GM10266 (cell line): ENCODE results near the gene ATG2A.

ENCODE experiments used
- DNase-seq: peaks from one replicate; pipeline ENCODE4 v3.0.0; 2012; ENCODE audit errors: extremely low spot score
- TF ChIP-seq, protein P1 (sequence below): IDR thresholded peaks from 2 replicates; pipeline ENCODE4 v1.5.1; 2012; ENCODE audit warnings: mild to moderate bottlenecking, low read depth; ENCODE audit not compliant: control insufficient read depth, insufficient read depth; ENCODE audit errors: missing control alignments

Gene ATG2A

GRCh38 chr11:64869571-64870175 is 47.3 kb downstream of the ATG2A start:
- TF ChIP-seq, protein P1, sequence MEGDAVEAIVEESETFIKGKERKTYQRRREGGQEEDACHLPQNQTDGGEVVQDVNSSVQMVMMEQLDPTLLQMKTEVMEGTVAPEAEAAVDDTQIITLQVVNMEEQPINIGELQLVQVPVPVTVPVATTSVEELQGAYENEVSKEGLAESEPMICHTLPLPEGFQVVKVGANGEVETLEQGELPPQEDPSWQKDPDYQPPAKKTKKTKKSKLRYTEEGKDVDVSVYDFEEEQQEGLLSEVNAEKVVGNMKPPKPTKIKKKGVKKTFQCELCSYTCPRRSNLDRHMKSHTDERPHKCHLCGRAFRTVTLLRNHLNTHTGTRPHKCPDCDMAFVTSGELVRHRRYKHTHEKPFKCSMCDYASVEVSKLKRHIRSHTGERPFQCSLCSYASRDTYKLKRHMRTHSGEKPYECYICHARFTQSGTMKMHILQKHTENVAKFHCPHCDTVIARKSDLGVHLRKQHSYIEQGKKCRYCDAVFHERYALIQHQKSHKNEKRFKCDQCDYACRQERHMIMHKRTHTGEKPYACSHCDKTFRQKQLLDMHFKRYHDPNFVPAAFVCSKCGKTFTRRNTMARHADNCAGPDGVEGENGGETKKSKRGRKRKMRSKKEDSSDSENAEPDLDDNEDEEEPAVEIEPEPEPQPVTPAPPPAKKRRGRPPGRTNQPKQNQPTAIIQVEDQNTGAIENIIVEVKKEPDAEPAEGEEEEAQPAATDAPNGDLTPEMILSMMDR: peak; percentile 49
- no peak for DNase-seq

DNA sequence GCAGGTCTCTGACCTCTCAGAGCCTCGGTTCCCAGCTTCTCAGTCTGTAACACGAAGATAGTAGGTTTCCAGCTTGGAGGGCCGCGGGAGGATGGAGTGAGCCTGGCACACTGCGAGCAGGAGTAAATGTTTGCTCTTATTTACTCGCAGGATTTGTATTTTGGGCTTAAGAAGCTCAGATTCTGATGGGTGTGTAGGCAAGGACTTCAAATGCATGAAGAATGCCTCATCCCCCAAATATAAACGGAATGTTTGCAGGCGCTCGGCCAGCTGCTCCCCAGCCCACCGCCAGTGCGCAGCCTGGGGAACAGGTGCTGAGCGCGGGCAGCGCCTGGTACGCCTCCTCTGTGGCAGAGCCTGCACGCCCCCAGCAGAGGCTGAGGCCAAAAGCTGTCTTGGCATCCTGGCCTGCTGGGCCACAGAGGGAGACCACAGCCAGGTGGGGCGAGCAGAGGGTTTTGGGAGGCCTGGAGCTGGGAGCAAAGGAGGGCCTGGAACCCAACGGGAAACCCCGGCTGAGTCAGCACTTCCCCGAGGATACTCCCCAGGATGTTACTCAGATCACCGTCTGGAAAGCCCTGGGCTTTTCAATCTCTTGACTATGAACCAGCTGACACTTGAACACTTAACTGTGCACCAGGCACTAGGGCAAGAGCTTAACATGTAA is 48.0 kb downstream of the ATG2A start:
- DNase-seq: no peak
- TF ChIP-seq, protein P1: no peak

DNA sequence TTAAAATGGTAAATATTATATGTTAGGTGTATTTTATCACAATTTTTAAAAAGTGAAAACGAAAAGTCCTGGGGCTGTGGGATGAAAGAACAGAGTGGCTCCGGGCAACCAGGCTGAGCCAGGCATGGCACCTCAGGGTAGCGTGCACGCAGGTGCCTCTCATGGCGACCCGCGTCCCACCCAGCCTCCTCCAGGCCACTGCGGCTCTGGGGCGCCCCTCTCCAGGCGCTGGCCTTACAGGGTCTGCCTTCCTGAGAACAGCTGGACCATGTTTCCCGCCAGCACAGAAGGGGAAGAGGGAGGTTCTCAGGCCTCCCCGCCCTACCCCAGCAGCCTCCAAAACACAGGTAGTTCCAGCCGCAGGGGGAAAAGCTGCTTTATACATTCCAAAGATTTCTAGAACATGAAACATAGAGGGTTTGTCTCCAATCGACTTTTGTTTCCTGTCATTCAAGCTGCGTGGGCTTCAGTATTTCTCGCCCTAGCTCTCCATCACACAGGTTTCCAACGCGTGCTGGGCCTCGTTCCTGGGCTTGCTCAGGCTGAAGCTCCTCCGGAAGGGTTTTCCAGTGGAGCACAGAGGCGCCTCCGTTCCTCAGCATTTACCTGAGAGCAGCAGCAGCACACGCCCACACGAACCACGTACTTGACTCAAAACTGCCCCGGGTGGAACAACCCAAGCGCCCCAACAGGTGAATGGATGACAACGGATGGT is 49.1 kb downstream of the ATG2A start:
- TF ChIP-seq, protein P1: no peak
- no peak for DNase-seq

- TF ChIP-seq, protein P1: no peak
- DNase-seq: no peak
These were observed 50.9 kb downstream of the ATG2A start for GRCh38 chr11:64866173-64866491.

DNA sequence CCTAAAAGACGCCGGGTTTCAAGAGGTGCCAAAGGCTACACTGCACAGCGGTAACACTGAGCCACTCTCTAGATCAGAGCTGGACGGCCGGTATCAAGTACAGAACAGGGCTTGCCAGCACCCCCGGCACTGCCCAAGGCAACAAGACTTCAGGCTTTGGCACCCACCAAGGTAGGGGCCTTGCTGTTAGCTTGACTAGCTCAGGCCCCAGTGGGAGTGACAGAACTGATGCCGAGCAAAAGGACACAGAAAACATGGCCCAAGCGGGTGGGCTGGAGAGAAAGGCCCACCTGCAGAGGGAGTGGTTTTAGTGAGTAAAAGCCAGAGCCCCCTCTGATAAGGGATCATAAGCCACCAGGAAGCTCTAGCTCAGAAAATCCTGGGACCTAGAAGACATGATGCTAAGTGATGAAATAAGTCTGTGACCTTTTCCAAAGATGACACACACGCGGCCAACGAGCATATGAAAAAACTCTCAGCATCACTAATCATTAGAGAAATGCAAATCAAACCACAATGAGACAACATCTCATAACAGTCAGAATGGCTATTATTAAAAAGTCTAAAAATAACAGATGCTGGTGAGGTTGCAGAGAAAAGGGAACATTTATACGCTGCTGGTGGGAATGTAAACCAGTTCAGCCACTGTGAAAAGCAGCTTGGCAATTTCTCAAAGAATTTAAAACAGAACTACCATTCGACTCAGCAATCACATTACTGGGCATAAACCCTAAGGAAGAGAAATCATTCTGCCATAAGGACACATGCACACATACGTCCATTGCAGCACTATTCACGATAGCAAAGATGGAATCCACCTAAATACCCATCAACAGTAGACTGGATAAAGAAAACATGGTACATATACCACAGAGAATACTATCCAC is 51.5 kb downstream of the ATG2A start:
- peak; percentile 67 for DNase-seq
- TF ChIP-seq, protein P1: no peak

GRCh38 chr11:64864473-64865285 is 52.3 kb downstream of the ATG2A start:
- DNase-seq: peak; percentile 79

More at GRCh38 chr11:64864473-64865285, 52.3 kb downstream of the ATG2A start:
- TF ChIP-seq, protein P1: no peak
